Measurements from ENCODE around the gene GLYR1. TPM values are rescaled to one million over a fixed set of nuclear protein-coding genes. Genes with fewer than 3 reads are reported as not detected.

The GLYR1 gene
- total and polyA plus RNA-seq, 2 of the 4 experiments (the other 2 are of a cell fraction): 26.0 to 54.2 TPM

GRCh38 chr16:4813251-4814003 lies 33.7 kb downstream of the GLYR1 start (continued):
- TF ChIP-seq NFE2L2 (IDR thresholded peaks at IDR 0.05; ENCODE audit: low read depth, low read length): no peak

DNA sequence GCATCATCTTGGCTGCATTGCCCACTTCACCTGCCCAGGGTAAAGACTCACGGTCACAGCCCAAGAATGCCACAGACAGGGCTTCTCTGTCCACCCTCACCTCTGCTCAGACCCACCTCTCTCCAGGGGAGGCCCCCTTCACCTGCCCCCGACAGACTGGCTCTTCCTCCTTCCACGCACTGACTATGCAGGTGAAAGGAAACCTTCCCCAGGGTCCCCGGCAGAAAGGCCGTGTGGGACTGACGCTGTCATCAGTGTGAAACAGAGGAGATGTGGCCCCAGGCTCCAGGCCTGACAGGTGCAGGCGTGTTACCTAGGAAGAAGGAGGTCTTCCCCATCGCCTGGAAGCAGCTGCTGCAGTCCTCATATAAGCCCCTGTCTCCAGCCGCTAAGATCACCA lies 35.3 kb downstream of the GLYR1 start:
- CTCF ChIA-PET: interaction anchor here (0.6 kb wide), 1 partner anchor 14 kb away, joined by 3 read pairs; no protein-coding TSS in a partner anchor
- Histone ChIP-seq H3K9ac (ENCODE audit: low read depth, low read length) (no peak overlapping the region), H3K9me3 (ENCODE audit: control insufficient read depth, insufficient read depth, low read length) (no peaks in the 10 kb centered on the region), H3K4ac (ENCODE audit: low read depth, low read length) (no peak overlapping the region), H2BK15ac (ENCODE audit: low read depth, low read length) (no peak overlapping the region), H3K27ac (ENCODE audit: insufficient read depth, low read length) (no peak overlapping the region), H3K56ac (ENCODE audit: extremely low read depth, insufficient read depth, low read length) (no peak overlapping the region), H4K91ac (ENCODE audit: insufficient read depth, low read depth, low read length) (no peak overlapping the region), H3K4me3 (ENCODE audit: insufficient read depth, low read depth, low read length) (no peak overlapping the region), H3K9me1 (ENCODE audit: insufficient read depth, low read length) (no peaks in the 10 kb centered on the region), H2AK9ac (replicated peaks; ENCODE audit: low read depth, low read length, poor library complexity) (no peak overlapping the region), H2BK5ac (ENCODE audit: low read depth, low read length, poor library complexity, severe bottlenecking) (no peak overlapping the region), H3K23ac (ENCODE audit: low read depth, low read length) (no peak overlapping the region), H3K27me3 (ENCODE audit: control insufficient read depth, insufficient read depth, low read length) (no peaks in the 10 kb centered on the region), H3K79me1 (ENCODE audit: low read depth in 1 of 2, low read length in 2 of 2) (no peaks in the 10 kb centered on the region; a peak in 2 of 4 replicates), H3K4me1 (ENCODE audit: control insufficient read depth, insufficient read depth, low read length) (peaks cover 8% of the 10 kb centered on the region; the same call in 1 of the 2 replicates), H2BK20ac (ENCODE audit: low read depth, low read length) (no peak overlapping the region), H4K20me1 (ENCODE audit: insufficient read depth, low read length) (no peaks in the 10 kb centered on the region), H2AFZ (replicated peaks; ENCODE audit: low read length, poor library complexity) (no peak overlapping the region), H3K36me3 (ENCODE audit: control insufficient read depth, insufficient read depth, low read length) (peaks cover 44% of the 10 kb centered on the region), H4K8ac (ENCODE audit: low read depth in 2 of 2, low read length in 2 of 2) (no peak overlapping the region), H3K14ac (replicated peaks; ENCODE audit: low read depth, low read length) (no peak overlapping the region), H3K4me2 (ENCODE audit: low read depth, low read length) (no peak overlapping the region), H2AK5ac (ENCODE audit: low read depth, low read length) (no peak overlapping the region), H3K18ac (ENCODE audit: low read depth, low read length) (no peak overlapping the region), H2BK120ac (ENCODE audit: low read depth, low read length) (no peak overlapping the region), H4K5ac (ENCODE audit: low read depth, low read length) (no peak overlapping the region)
- intact Hi-C loops (cut with micrococcal nuclease) (no loop called here), in situ Hi-C loops (cut with MboI; ENCODE audit: low sequenced_read_pairs) (no loop called here), dilution Hi-C loops (cut with HindIII; ENCODE audit: low sequenced_read_pairs, unreplicated experiment) (no loop called here)
- 100% methylated on average over 2 of the region's 9 CpGs; no CpG with 5 or more reads in 1 of the 2 experiments for WGBS, 2 experiments (ENCODE audit: extremely low coverage in 2 of 2, insufficient read length in 1 of 2)
- ATAC-seq (ENCODE audit: low read depth): no peak
- BruUV-seq (replicated peaks): no TSS peak
- POLR2A ChIA-PET (ENCODE audit: unreplicated experiment): no interaction called here
- DNase-seq: no peak
- TF ChIP-seq RAD21 (IDR thresholded peaks at IDR 0.05; ENCODE audit: low read length) (no peak), NFE2L2 (IDR thresholded peaks at IDR 0.05; ENCODE audit: low read depth, low read length) (no peak), BHLHE40 (IDR thresholded peaks at IDR 0.05; ENCODE audit: low read depth, low read length) (no peak), RCOR1 (IDR thresholded peaks at IDR 0.05; ENCODE audit: insufficient replicate concordance, low read length) (no peak), USF2 (IDR thresholded peaks at IDR 0.05; ENCODE audit: low read depth, low read length) (no peak), MXI1 (IDR thresholded peaks at IDR 0.05; ENCODE audit: borderline replicate concordance, low read depth, low read length) (no peak), CHD1 (IDR thresholded peaks at IDR 0.05; ENCODE audit: low read depth, low read length) (no peak), MAFK (IDR thresholded peaks at IDR 0.05; ENCODE audit: low read depth, low read length) (no peak), FOS (IDR thresholded peaks at IDR 0.05; ENCODE audit: low read depth, low read length) (no peak), POLR2A (IDR thresholded peaks at IDR 0.05; ENCODE audit: low read depth, low read length) (no peak), CEBPB (IDR thresholded peaks at IDR 0.05; ENCODE audit: low read depth, low read length) (no peak), RFX5 (IDR thresholded peaks at IDR 0.05; ENCODE audit: low read depth, low read length) (no peak)
- TF ChIP-seq, protein P1, sequence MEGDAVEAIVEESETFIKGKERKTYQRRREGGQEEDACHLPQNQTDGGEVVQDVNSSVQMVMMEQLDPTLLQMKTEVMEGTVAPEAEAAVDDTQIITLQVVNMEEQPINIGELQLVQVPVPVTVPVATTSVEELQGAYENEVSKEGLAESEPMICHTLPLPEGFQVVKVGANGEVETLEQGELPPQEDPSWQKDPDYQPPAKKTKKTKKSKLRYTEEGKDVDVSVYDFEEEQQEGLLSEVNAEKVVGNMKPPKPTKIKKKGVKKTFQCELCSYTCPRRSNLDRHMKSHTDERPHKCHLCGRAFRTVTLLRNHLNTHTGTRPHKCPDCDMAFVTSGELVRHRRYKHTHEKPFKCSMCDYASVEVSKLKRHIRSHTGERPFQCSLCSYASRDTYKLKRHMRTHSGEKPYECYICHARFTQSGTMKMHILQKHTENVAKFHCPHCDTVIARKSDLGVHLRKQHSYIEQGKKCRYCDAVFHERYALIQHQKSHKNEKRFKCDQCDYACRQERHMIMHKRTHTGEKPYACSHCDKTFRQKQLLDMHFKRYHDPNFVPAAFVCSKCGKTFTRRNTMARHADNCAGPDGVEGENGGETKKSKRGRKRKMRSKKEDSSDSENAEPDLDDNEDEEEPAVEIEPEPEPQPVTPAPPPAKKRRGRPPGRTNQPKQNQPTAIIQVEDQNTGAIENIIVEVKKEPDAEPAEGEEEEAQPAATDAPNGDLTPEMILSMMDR (conservative IDR thresholded peaks at IDR 0.05; ENCODE audit: low read depth, low read length): no peak
